Vagina (tissue), 2 donors: ENCODE data around the gene FGF18. TPM values are rescaled to one million over a fixed set of nuclear protein-coding genes. Genes with fewer than 3 reads are reported as not detected.

Source experiments
- DNase-seq, 2 donors: peaks; one replicate each; pipeline ENCODE4 v3.0.0-alpha.2; 2017; ENCODE audit errors: extremely low spot score in 2 of 2
- H3K27ac ChIP-seq: fragments of 200-600 bp; sonication (generic); one replicate; pipeline ENCODE4 v1.5.1; 2019
- H3K27me3 ChIP-seq: fragments of 200-600 bp; sonication (generic); one replicate; pipeline ENCODE4 v1.5.1; 2019
- H3K36me3 ChIP-seq, 2 donors: fragments of 200-600 bp; sonication (generic); one replicate each; pipeline ENCODE4 v1.5.1; 2017 to 2019
- H3K4me1 ChIP-seq: fragments of 200-600 bp; sonication (generic); one replicate; pipeline ENCODE4 v1.5.1; 2019
- H3K4me3 ChIP-seq, 2 donors: fragments of 200-600 bp; sonication (generic); 1 replicate in 1 of 2; 2 replicates in 1 of 2; pipeline ENCODE4 v1.5.1; 2016 to 2019
- H3K9me3 ChIP-seq: fragments of 200-600 bp; sonication (generic); one replicate; pipeline ENCODE4 v1.5.1; 2019
- POLR2A ChIP-seq, 2 donors: fragments of 450-650 bp; IDR thresholded peaks; one replicate each; pipeline ENCODE4 v1.6.1; 2017; ENCODE audit warnings: antibody characterized with exemption in 2 of 2, mild to moderate bottlenecking in 2 of 2, moderate library complexity in 2 of 2
- POLR2AphosphoS5 ChIP-seq, 2 donors: sonication (generic); formaldehyde crosslinking; IDR thresholded peaks; one replicate each; pipeline ENCODE4 v1.9.0; 2017; ENCODE audit warnings: antibody characterized with exemption in 2 of 2, mild to moderate bottlenecking in 2 of 2, low read depth in 1 of 2; ENCODE audit not compliant: insufficient read depth in 1 of 2
- intact Hi-C: fragments of 100-400 bp; cut with DNase I; formaldehyde crosslinking; loops from one replicate; pipeline ENCODE4 v1.15.1; 2023
- total RNA-seq: library from RNA; depleted of rRNA; stranded (reverse); fragments of >200 nt; gene quantifications from one replicate; pipeline ENCODE4 v1.2.3, GENCODE V29; 2016
- TF ChIP-seq, protein P1 (sequence below), 3 experiments: fragments of 450-650 bp in 2 of 3; fragments of 200-600 bp in 1 of 3; sonication (generic) in 1 of 3; IDR thresholded peaks; one replicate each; pipeline ENCODE4 v1.5.1; 2017 to 2019; ENCODE audit warnings: antibody characterized with exemption in 3 of 3, mild to moderate bottlenecking in 2 of 3, moderate library complexity in 2 of 3

The FGF18 gene
- total RNA-seq, 1 donor from 2014 or later: 1.7 TPM

- H3K9me3 ChIP-seq: no peaks in the 10 kb centered on the region
- intact Hi-C loops: no loop called here
- no peak for DNase-seq
- no peaks in the 10 kb centered on the region for H3K4me1 ChIP-seq
- TF ChIP-seq, protein P1, sequence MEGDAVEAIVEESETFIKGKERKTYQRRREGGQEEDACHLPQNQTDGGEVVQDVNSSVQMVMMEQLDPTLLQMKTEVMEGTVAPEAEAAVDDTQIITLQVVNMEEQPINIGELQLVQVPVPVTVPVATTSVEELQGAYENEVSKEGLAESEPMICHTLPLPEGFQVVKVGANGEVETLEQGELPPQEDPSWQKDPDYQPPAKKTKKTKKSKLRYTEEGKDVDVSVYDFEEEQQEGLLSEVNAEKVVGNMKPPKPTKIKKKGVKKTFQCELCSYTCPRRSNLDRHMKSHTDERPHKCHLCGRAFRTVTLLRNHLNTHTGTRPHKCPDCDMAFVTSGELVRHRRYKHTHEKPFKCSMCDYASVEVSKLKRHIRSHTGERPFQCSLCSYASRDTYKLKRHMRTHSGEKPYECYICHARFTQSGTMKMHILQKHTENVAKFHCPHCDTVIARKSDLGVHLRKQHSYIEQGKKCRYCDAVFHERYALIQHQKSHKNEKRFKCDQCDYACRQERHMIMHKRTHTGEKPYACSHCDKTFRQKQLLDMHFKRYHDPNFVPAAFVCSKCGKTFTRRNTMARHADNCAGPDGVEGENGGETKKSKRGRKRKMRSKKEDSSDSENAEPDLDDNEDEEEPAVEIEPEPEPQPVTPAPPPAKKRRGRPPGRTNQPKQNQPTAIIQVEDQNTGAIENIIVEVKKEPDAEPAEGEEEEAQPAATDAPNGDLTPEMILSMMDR (IDR thresholded peaks at IDR 0.05): no peak
- TF ChIP-seq POLR2AphosphoS5 (IDR thresholded peaks at IDR 0.05; ENCODE audit: insufficient read depth in 1 of 2, low read depth in 1 of 2): no peak
- TF ChIP-seq POLR2A (IDR thresholded peaks at IDR 0.05): no peak
- H3K27ac ChIP-seq: no peak overlapping the region
- H3K36me3 ChIP-seq: no peaks in the 10 kb centered on the region
- H3K4me3 ChIP-seq: no peak overlapping the region
- H3K27me3 ChIP-seq: no peaks in the 10 kb centered on the region
Observed at GRCh38 chr5:171427318-171428167, 8.1 kb downstream of the FGF18 start.

DNA sequence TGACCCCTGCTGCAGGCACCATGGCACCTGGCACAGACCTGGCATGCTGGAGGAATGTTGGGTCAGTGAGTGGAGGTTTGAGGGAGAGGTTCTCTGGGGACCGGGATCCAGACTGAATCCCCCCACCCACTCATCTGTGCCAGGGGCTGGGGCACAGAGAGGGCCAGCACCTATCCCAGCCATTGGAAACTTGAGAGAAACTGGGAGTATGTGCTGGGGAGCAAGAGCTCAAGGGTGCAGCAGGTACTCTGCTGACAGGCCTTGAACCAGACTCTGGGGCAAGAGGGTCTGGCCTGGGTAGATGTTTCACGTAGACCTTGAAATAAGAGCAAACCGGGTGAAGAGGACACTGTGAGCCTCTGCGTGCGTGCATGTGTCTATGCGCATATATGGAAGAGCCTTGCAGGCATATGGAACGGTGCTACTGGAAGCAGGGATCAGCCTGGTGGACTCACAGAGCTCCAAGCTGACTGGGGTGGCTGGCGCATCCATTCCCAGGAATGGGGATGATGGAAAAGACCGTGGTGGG, 8.8 kb downstream of the FGF18 start:
- intact Hi-C loops: no loop called here
- no peak for DNase-seq

DNA sequence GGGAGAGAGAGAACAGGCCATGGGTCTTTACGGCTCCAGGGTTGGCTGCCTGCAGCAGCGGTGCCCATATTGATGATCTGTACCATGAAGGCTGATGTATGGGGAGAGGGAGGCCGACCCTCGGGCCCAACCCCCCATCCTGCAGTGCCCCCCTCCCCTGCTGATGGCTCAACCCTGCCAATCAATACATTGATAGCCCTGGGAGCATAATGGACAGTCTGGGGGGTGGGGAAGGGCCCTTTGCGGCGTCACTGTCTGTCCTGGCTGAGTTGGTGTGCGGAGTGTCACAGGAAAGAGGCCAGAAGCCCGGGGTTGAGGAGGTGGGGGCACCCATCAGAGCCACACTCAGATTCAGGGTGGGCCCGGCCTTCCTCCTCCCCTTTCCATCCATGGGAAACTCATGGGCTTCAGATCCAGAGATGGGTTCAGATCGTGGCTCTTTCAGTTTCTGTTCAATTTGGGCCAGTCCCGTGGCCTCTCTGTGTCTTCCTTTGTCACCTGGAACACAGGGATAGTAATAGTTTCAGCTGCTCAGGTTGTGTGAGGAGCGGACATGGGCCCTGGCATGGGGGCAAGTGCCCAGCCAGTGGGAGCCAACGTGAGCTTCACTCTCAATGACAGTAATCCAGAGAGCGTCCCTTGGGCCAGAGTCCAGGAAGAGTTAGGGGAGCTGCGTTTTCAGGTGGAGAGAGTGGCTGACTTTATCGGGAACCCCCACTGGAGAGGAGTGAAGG, 9.5 kb downstream of the FGF18 start:
- Histone ChIP-seq H3K36me3 (no peaks in the 10 kb centered on the region), H3K9me3 (no peaks in the 10 kb centered on the region), H3K4me1 (no peaks in the 10 kb centered on the region), H3K27me3 (no peaks in the 10 kb centered on the region), H3K4me3 (no peak overlapping the region), H3K27ac (no peak overlapping the region)
- TF ChIP-seq, protein P1 (IDR thresholded peaks at IDR 0.05): no peak
- TF ChIP-seq POLR2A (IDR thresholded peaks at IDR 0.05) (no peak), POLR2AphosphoS5 (IDR thresholded peaks at IDR 0.05; ENCODE audit: insufficient read depth in 1 of 2, low read depth in 1 of 2) (no peak)
- intact Hi-C loops: no loop called here
- DNase-seq: no peak

More for the DNA sequence above, 8.8 kb downstream of the FGF18 start:
- no peaks in the 10 kb centered on the region for H3K9me3 ChIP-seq
- H3K27ac ChIP-seq: no peak overlapping the region
- H3K27me3 ChIP-seq: no peaks in the 10 kb centered on the region
- no peak overlapping the region for H3K4me3 ChIP-seq
- H3K4me1 ChIP-seq: no peaks in the 10 kb centered on the region
- TF ChIP-seq, protein P1 (IDR thresholded peaks at IDR 0.05): no peak
- TF ChIP-seq POLR2AphosphoS5 (IDR thresholded peaks at IDR 0.05; ENCODE audit: insufficient read depth in 1 of 2, low read depth in 1 of 2) (no peak), POLR2A (IDR thresholded peaks at IDR 0.05) (no peak)
- no peaks in the 10 kb centered on the region for H3K36me3 ChIP-seq

DNA sequence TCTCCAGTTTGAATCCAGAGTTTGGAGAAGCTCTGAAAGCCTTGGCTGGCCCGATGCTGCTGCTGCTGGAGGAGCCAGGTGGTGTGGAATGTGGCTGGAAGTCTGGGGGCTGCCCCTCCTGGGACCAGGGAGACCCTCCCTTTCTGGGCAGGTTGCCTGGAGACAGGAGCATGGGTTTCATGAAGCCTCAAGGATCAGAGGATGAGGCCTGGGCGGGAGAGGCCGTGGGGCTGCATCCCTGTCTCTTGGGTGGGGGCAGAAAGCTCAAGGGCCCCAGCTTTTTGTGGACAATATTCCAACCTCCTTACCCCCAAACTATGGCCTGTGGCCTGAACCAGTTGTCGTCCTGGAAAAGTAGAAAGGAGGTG, 10.1 kb downstream of the FGF18 start:
- no peaks in the 10 kb centered on the region for H3K4me1 ChIP-seq
- H3K27ac ChIP-seq: no peak overlapping the region
- H3K4me3 ChIP-seq: no peak overlapping the region
- TF ChIP-seq, protein P1 (IDR thresholded peaks at IDR 0.05): no peak
- TF ChIP-seq POLR2AphosphoS5 (IDR thresholded peaks at IDR 0.05; ENCODE audit: insufficient read depth in 1 of 2, low read depth in 1 of 2) (no peak), POLR2A (IDR thresholded peaks at IDR 0.05) (no peak)
- H3K27me3 ChIP-seq: no peaks in the 10 kb centered on the region
- no peaks in the 10 kb centered on the region for H3K36me3 ChIP-seq
- intact Hi-C loops: no loop called here
- no peaks in the 10 kb centered on the region for H3K9me3 ChIP-seq
- DNase-seq: no peak
